HG03139 (cell line): ENCODE measurements around the gene WDR45B.
A peak's percentile ranks its signal among the peaks of the same experiment; 100 is the strongest.
"Not testable (repeated sequence)": the region's sequence is repeated elsewhere in the genome, so short reads cannot be mapped to it uniquely, and the experiment has no call there.

Experiments
- ATAC-seq: cut with Tn5 transposase; IDR thresholded peaks from one replicate; pipeline ENCODE4 v1.9.1; 2021; ENCODE audit not compliant: unreplicated experiment

The WDR45B gene

GRCh38 chr17:82658331-82658730, 10.1 kb upstream of the WDR45B start:
- ATAC-seq, result no peak

- ATAC-seq, result no peak
These were observed 9.7 kb upstream of the WDR45B start for GRCh38 chr17:82657926-82658325.

- ATAC-seq, result no peak
These were observed 8.0 kb upstream of the WDR45B start for GRCh38 chr17:82656266-82656665.

- ATAC-seq, result no peak
These were observed 7.3 kb upstream of the WDR45B start for GRCh38 chr17:82655523-82655922.

- no peak for ATAC-seq
These were observed 6.8 kb upstream of the WDR45B start for GRCh38 chr17:82655038-82655479.

- ATAC-seq, result not testable (repeated sequence)
These were observed 6.4 kb upstream of the WDR45B start for GRCh38 chr17:82654611-82655010.

- no peak for ATAC-seq
These were observed 5.6 kb upstream of the WDR45B start for GRCh38 chr17:82653651-82654528.

GRCh38 chr17:82650723-82651122, 2.5 kb upstream of the WDR45B start:
- ATAC-seq, result no peak

GRCh38 chr17:82649501-82650261, 1.4 kb upstream of the WDR45B start:
- ATAC-seq, result no peak

- no peak for ATAC-seq
These were observed 593 bp upstream of the WDR45B start for GRCh38 chr17:82648742-82649331.

GRCh38 chr17:82647593-82648164, 565 bp downstream of the WDR45B start:
- ATAC-seq, result peak; percentile 14

GRCh38 chr17:82645516-82645915, 2.7 kb downstream of the WDR45B start:
- ATAC-seq, result no peak

GRCh38 chr17:82644148-82644547, 4.1 kb downstream of the WDR45B start:
- no peak for ATAC-seq

GRCh38 chr17:82642022-82642421, 6.2 kb downstream of the WDR45B start:
- no peak for ATAC-seq

GRCh38 chr17:82640036-82640435, 8.2 kb downstream of the WDR45B start:
- ATAC-seq, result no peak

GRCh38 chr17:82639628-82640027, 8.6 kb downstream of the WDR45B start:
- no peak for ATAC-seq

- no peak for ATAC-seq
These were observed 10.0 kb downstream of the WDR45B start for GRCh38 chr17:82638183-82638773.

GRCh38 chr17:82636626-82637598, 11.3 kb downstream of the WDR45B start:
- no peak for ATAC-seq

GRCh38 chr17:82633343-82633742, 14.9 kb downstream of the WDR45B start:
- ATAC-seq, result no peak

- ATAC-seq, result no peak
These were observed 15.8 kb downstream of the WDR45B start for GRCh38 chr17:82632451-82632850.
